Left lobe of liver (tissue), 2 donors: ENCODE measurements around the gene ZFAND5. TPM values are rescaled to one million over a fixed set of nuclear protein-coding genes. Genes with fewer than 3 reads are reported as not detected.

Experiments used
- ATAC-seq: fragments of 200-7000 bp; cut with Tn5 transposase; one replicate; pipeline ENCODE4 v1.9.1; 2020; ENCODE audit warnings: mild to moderate bottlenecking, moderate library complexity
- DNase-seq: peaks from one replicate; pipeline ENCODE4 v3.0.0-alpha.2; 2020; ENCODE audit warnings: low spot score
- total RNA-seq: library from RNA; stranded (reverse); gene quantifications from one replicate; pipeline ENCODE4 v1.2.1, GENCODE V29; 2021
- donor health status: DM: no; HTN: no; CAD: no; lungs with moderate emphysema.
- donor health status: DM: no; HTN: yes; CAD: no.

The ZFAND5 gene
- total RNA-seq = 83.9 TPM

DNA sequence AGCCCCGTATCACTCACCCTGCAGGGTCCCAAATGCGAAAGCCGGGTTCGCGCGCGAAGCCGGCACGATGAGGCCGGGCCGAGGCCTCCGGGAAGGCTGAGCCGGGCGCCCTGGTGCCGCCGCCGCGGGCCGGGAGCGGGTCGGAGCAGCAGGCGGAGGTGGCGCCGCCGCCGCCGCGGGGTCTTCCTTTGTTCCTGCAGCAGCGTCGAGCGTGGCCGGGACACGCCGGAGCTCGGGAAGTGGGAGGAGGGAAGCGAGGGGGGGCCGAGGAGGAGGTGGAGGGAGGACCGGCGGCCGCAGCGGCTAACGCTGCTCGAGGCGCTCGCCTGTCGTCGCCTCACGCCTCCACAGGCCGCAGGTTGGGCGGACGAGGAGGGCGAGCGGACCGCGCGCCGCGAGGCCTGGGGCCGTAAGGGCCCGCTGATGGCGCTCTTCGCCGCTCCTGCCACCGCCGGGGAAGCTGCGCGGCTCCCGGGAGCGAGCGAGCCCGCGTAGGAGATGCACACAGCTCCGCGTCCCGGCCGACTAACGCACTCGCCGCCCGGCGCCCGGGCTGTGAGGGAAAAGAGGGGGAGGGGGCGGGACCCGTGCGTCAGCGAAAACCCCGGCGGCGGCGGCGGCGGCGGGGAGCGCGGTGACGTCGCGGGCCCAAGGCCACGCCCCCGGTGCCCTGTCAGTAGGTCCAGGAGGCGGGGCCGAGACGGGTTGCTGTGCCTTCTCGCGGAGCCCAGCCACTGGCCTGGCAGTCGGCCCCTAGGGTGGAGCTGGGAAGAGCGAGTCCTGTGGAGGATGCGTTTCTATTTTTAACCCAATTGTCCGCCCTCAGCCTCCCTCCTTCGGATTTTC, at the start of gene ZFAND5:
ZFAND5 (minus strand) TSS at position 530 of the 846 bp plus-strand sequence. CDS start 4,430 bp downstream, outside the sequence.
- peak; percentile 77 for ATAC-seq

GRCh38 chr9:72412483-72413040, 47.6 kb upstream of the ZFAND5 start:
- DNase-seq = no peak
- no peak for ATAC-seq

More for the DNA sequence above, at the start of gene ZFAND5:
- peak; percentile 99 for DNase-seq

DNA sequence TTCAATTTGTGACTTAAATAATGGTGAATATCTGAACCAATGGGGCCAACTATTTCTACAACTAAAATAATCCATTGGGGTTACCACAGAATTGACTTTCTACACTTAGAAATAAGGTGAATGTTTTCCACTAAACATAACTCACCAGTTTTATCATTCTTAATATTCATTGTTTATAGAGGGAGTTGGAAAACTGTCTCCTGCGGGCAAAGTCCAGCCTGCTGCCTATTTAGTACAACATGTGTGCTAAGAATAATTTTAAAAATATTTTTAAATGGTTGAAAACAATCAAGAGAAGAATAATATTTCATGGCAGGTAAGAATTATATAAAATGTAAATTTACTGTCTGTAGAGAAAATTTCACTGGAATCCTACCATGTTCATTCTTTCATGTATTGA, 45.2 kb upstream of the ZFAND5 start:
- DNase-seq (no peak), ATAC-seq (peak; percentile 57)

DNA sequence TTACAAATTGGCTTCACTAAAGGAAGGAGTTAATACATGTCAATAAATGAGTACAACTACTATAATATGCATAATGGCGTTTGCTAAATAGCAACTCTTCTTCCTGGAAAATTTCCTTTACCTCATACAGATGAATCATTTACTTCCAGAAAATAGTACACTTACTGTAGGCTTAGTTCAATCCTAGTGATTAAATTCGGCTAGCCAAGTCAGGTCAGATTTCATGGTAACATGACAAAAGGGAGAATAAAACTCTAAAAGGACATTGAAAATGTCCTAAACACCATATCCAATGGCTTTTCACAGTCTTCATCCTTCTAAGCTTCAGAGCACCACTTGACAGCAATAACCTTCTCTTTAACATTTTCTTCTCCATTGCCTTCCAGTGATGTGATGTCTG, 42.1 kb upstream of the ZFAND5 start:
- ATAC-seq (no peak), DNase-seq (no peak)

- ATAC-seq (no peak), DNase-seq (no peak)
These were observed 37.7 kb upstream of the ZFAND5 start for GRCh38 chr9:72402744-72403143.

GRCh38 chr9:72401396-72401795, 36.4 kb upstream of the ZFAND5 start:
- DNase-seq = no peak
- ATAC-seq = no peak

GRCh38 chr9:72400866-72401265, 35.9 kb upstream of the ZFAND5 start:
- DNase-seq (no peak), ATAC-seq (no peak)

DNA sequence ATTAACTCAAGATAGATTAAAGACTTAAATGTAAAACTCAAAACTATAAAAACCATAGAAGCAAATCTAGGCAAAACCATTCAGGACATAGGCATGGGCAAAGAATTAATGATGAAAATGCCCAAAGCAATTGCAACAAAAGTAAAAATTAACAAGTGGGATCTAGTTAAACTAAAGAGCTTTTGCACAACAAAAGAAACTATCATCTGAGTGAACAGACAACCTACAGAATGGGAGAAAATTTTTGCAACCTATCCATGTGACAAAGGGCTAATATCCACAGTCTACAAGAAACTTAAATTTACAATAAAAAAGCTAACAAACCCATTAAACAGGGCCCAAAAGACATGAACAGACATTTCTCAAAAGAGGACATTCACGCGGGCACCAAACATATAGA, 34.4 kb upstream of the ZFAND5 start:
- ATAC-seq (no peak), DNase-seq (no peak)

GRCh38 chr9:72396247-72397091, 31.5 kb upstream of the ZFAND5 start:
- DNase-seq (no peak), ATAC-seq (peak; percentile 89)

- DNase-seq = no peak
- ATAC-seq = no peak
These were observed 29.1 kb upstream of the ZFAND5 start for GRCh38 chr9:72394066-72394465.

DNA sequence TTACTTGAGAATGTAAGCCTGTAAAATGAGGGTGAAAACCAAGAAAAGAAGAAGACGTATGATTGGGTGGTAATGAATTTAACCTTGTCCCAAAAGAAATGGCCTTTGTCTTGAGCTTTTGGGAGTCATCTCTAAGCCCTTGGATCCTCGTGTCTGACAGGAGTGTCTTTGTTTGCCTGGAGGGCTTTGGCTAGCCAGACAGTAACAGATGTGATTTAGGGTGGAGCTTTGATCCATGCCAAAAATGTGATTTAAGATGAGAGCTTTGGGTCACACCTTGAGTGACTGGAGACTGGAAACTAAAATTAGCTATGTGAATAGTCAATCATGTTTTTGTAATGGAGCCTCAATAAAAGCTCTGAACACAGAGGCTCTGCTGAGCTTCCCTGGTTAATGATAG, 25.9 kb upstream of the ZFAND5 start:
- DNase-seq = no peak
- ATAC-seq = no peak

GRCh38 chr9:72386186-72386585, 21.2 kb upstream of the ZFAND5 start:
- no peak for DNase-seq
- no peak for ATAC-seq

GRCh38 chr9:72384710-72385485, 19.9 kb upstream of the ZFAND5 start:
- ATAC-seq (no peak), DNase-seq (no peak)

DNA sequence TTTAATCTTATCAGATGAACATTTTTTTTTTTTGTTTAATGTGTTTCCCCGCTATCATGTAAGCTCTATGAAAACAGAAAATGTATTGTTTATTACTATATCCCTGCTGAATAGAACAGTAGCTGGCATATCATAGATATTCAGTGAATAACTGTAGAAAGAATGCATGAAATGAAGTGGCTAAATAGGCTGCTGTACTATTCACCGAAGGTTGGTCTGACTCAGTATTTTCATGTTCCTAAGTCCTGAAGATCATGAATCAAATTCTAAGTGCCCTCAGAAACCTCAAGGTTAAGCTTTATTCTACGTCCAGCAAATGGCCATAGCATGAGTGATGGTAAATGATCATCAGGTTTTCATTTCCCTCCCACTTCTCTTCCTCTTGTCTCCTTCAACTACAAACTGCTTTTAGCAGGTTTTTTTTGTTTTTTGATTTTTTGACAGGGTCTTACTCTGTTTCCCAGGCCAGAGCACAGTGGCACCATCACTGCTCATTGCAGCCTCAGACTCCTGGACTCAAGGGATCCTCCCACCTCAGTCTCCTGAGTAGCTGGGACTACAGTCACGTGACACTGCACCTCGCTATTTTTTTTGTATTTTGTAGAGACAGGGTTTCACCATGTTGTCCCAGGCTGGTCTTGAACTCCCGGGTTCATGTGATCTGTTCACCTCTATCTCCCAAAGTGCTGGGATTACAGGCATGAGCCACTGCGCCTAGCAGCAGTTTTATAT, 19.1 kb upstream of the ZFAND5 start:
- DNase-seq (no peak), ATAC-seq (no peak)

GRCh38 chr9:72382405-72382804, 17.4 kb upstream of the ZFAND5 start:
- DNase-seq = no peak
- peak; percentile 47 for ATAC-seq

DNA sequence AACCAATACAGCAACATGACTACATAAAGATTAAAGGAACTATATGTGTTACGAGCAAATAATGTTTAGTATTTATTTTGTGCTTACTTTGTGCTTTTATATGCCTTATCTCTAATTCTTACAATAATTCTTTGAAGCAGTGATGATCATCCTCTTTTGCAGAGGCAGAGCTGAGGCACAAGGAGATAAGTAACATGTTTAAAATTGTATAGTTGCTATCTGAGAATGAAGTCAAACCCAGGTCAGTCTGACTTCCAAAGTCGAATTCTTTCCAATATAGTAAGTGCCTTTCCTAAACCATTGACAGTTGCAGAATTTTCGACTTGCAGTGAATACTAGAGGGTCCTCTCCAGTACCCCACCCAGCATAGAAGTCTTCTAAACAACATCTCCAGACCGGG, 12.0 kb upstream of the ZFAND5 start:
- DNase-seq = no peak
- ATAC-seq = no peak

- DNase-seq = no peak
- no peak for ATAC-seq
These were observed 6.1 kb upstream of the ZFAND5 start for GRCh38 chr9:72371151-72371550.

DNA sequence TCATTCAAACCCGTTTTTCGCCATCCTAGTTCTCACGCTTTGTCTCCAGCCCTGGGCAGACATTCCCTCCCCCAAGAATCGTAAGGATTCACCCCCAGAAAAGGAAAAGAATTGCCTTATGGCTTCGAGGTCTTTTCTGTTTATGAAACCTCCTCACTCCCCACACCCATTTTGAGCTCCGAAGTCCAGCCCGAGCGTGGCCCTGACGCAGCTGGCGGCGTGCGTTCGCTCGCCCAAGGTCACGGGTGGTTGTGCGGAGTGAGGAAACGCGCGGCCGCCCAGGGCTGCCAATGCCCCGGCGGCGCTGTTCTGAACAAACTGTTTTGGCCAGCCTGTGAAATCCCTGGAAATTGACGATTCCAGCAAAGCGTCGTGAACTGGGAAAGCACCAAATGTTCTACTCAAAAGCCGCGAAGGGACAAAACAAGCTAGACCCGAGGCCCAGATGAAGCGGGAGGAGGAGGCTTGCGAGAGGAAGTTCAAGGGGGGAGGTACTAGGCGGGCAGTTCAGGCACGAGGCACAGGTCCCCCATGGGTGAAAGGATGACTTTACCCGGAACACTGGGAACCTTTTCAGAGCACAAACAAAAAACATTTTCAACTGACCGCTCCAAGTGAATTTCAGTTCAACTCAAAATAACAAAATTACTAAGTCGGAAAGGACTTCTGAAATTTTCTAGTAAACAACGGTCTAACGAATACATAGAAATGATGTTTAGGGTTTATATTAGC, 683 bp upstream of the ZFAND5 start:
- DNase-seq = peak; percentile 94
- ATAC-seq = peak; percentile 56

GRCh38 chr9:72363908-72364678, 915 bp downstream of the ZFAND5 start:
- DNase-seq = peak; percentile 67
- ATAC-seq = peak; percentile 13
